ENCODE measurements around the gene CD36. TPM values are rescaled to one million over a fixed set of nuclear protein-coding genes. Genes with fewer than 3 reads are reported as not detected.

The CD36 gene
- total and polyA plus RNA-seq, 2 of the 8 experiments (the other 6 are each of a cell fraction or from before 2014, with no cell fraction given), result 0.33 to 0.60 TPM

GRCh38 chr7:80653244-80653643 is 14.8 kb downstream of the CD36 start:
- POLR2A ChIA-PET (ENCODE audit: partially characterized antibody), result no interaction called here
- H3K4me3 ChIP-seq (ENCODE audit: extremely low read depth in 1 of 4, insufficient read depth in 2 of 4, low read depth in 3 of 4, low read length in 4 of 4), result no peak overlapping the region
- FAIRE-seq, result no peak
- H3K18ac ChIP-seq (ENCODE audit: extremely low read depth, low read length), result no peak overlapping the region
- no peak overlapping the region for H4K8ac ChIP-seq (ENCODE audit: extremely low read depth, insufficient read depth, low read length)
- no peak for DNase-seq (ENCODE audit: low read depth in 1 of 2, low spot score in 2 of 2)
- H3K56ac ChIP-seq (replicated peaks; ENCODE audit: insufficient read length, low read depth, low read length), result no peak overlapping the region
- H2AK5ac ChIP-seq (ENCODE audit: low read depth, low read length), result no peak overlapping the region
- H3K4ac ChIP-seq (replicated peaks; ENCODE audit: insufficient read length, low read depth, low read length), result no peak overlapping the region
- H3K4me1 ChIP-seq (replicated peaks in 1 of 4; ENCODE audit: control insufficient read depth in 3 of 4, insufficient read depth in 4 of 4, low read length in 3 of 4), result no peaks in the 10 kb centered on the region
- H2BK20ac ChIP-seq (ENCODE audit: low read length), result no peak overlapping the region
- H2BK120ac ChIP-seq (replicated peaks; ENCODE audit: low read depth, low read length), result no peak overlapping the region
- no peaks in the 10 kb centered on the region for H3K23me2 ChIP-seq (ENCODE audit: low read depth, low read length)
- no peak overlapping the region for H3K9ac ChIP-seq (replicated peaks in 1 of 4; ENCODE audit: extremely low read depth in 1 of 4, low read depth in 3 of 4, low read length in 3 of 4)
- no peak overlapping the region for H3K4me2 ChIP-seq (ENCODE audit: insufficient read depth in 1 of 2, low read depth in 2 of 2, low read length in 2 of 2)
- H2AFZ ChIP-seq (ENCODE audit: low read length), result no peak overlapping the region
- no peaks in the 10 kb centered on the region for H4K20me1 ChIP-seq (replicated peaks in 1 of 2; ENCODE audit: control insufficient read depth in 1 of 2, insufficient read depth in 2 of 2, low read length in 2 of 2)
- no peaks in the 10 kb centered on the region for H3K9me3 ChIP-seq (ENCODE audit: insufficient read depth in 2 of 2, low read depth in 1 of 2, low read length in 1 of 2)
- no peak overlapping the region for H2BK12ac ChIP-seq (ENCODE audit: low read depth, low read length)
- no peaks in the 10 kb centered on the region for H3K79me2 ChIP-seq (ENCODE audit: control insufficient read depth in 1 of 2, insufficient read depth in 2 of 2, low read length in 2 of 2)
- no peak overlapping the region for H3K27ac ChIP-seq (ENCODE audit: low read depth, low read length)
- no peaks in the 10 kb centered on the region for H3K36me3 ChIP-seq (ENCODE audit: control insufficient read depth in 2 of 4, insufficient read depth in 4 of 4, low read length in 3 of 4)
- WGBS, 2 experiments (ENCODE audit: extremely low coverage in 1 of 2, insufficient coverage in 1 of 2, insufficient read length in 1 of 2, insufficient replicate concordance in 2 of 2, low coverage in 1 of 2, low lambda C conversion rate in 2 of 2, missing lambda C conversion rate in 1 of 2), result 92% methylated on average over 1 of the region's 1 CpG; no CpG with 5 or more reads in 1 of the 2 experiments
- no peak for TF ChIP-seq HDAC6 (IDR thresholded peaks at IDR 0.05; ENCODE audit: low read depth, low read length)
- TF ChIP-seq ATF3 (IDR thresholded peaks at IDR 0.05; ENCODE audit: insufficient read depth, low read depth, low read length), result no peak
- no peak for TF ChIP-seq GABPA (IDR thresholded peaks at IDR 0.05; ENCODE audit: borderline replicate concordance, insufficient read depth, low read length)
- TF ChIP-seq SIN3A (conservative IDR thresholded peaks at IDR 0.05 in 1 of 2, IDR thresholded peaks at IDR 0.05 in 1 of 2; ENCODE audit: low read depth in 1 of 2, low read length in 2 of 2), result no peak
- TF ChIP-seq POLR2AphosphoS5 (IDR thresholded peaks at IDR 0.05; ENCODE audit: low read depth, low read length), result no peak
- no peak for TF ChIP-seq CREB1 (IDR thresholded peaks at IDR 0.05)
- TF ChIP-seq TAF7 (optimal IDR thresholded peaks at IDR 0.05; ENCODE audit: borderline replicate concordance, low read depth, low read length), result no peak
- TF ChIP-seq E2F6 (IDR thresholded peaks at IDR 0.05), result no peak
- TF ChIP-seq PHF8 (conservative IDR thresholded peaks at IDR 0.05; ENCODE audit: low read depth, low read length), result no peak
- no peak overlapping the region for H2BK15ac ChIP-seq (ENCODE audit: low read length)
- H3K27me3 ChIP-seq (replicated peaks in 1 of 4; ENCODE audit: control insufficient read depth in 3 of 4, extremely low read depth in 1 of 4, insufficient read depth in 3 of 4, low read length in 3 of 4), result no peaks in the 10 kb centered on the region
- no peaks in the 10 kb centered on the region for H3K79me1 ChIP-seq (ENCODE audit: low read depth, low read length)
- CTCF ChIA-PET (ENCODE audit: partially characterized antibody), result no interaction called here
- H3K14ac ChIP-seq (ENCODE audit: insufficient read length), result no peak overlapping the region
- no peak overlapping the region for H2BK5ac ChIP-seq (ENCODE audit: low read depth, low read length)
- H4K5ac ChIP-seq (ENCODE audit: insufficient read length, low read depth, low read length), result no peak overlapping the region
- no peak overlapping the region for H4K91ac ChIP-seq (replicated peaks; ENCODE audit: insufficient read length, low read length)
- H3K23ac ChIP-seq (ENCODE audit: insufficient read length), result no peak overlapping the region

All from H1 (cell line).